NCI-H69 (cell line): ENCODE results near the gene UBE3D.
"Not testable (repeated sequence)": the region's sequence is repeated elsewhere in the genome, so short reads cannot be mapped to it uniquely, and the experiment has no call there.

Source experiments
- DNase-seq: peaks from one replicate; lab custom pipeline; 2025; lab: John Stamatoyannopoulos, UW

UBE3D gene

DNA sequence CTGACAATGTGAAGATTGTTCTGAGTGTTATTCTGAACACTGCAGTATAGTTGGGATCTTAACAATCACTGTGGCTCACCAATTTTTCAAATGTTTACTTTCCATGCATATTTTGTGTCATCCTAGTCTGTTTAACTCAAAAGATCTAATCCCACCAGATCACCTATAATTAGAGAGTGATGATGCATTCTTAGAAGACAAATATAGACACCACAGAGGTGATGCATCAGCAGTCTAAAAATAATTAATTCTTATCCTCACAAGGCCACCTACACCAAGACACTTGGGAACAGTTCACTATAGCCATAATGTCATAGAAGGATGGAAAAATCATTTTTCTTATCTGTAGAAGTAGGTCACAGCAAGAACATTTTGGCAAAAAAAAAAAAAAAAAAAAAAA is 154.8 kb downstream of the UBE3D start:
- no peak for DNase-seq

DNA sequence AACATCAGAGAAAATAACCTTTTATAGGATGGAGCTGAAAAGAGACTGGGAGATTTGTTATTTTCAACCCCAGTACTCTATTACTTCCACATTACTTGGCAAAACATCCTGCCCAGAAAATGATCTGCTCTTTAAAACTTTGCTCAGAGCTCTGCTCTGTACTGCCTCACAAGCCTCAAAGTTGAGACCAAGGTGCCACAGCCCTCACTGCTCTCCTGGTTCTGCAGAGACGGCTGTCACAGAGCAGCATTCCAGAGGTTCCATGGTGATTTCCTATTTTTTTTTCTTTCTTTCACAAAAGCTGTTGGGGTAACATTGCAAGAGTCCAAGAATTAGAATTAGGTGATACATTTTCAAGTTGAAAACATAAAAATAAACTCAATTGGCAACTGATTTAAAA is 155.2 kb downstream of the UBE3D start:
- no peak for DNase-seq

DNA sequence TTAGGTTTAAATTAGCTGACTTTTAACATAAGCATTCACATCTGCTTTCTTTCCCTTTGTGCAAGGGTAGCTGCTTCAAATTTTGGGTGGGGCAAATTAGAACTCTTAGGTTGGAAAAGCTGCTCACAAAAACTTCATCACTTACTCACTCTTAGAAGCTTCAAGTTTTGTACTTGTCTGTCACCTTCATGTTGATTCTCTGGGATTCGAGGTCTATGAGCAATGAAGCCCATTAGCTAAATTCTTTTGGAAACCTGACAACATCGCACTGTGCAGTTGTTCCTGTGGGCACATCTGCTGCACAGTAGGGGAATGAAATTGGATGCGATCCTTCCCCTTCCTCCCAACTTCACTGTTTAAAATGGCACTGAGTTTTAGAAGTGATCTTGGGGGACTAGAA is 156.1 kb downstream of the UBE3D start:
- DNase-seq: no peak

DNA sequence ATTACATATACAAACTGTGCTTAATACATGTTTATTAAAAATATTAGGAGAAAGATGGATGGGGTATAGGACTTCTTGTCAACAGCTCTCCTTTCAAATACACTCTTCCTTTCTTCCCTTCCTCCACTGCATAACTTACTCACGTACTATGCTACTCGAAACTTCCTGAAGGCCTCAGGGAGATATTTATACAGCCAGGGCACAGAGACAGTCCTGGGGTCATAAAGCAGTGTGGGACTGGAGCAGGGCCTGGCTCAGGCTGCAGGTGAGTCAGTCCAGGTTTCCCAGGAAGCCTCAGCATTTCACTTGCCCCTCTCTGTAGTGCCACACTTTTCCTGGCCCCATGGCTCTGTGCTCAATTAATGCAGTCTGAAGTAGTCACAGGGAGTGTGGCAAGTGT is 157.0 kb downstream of the UBE3D start:
- no peak for DNase-seq

GRCh38 chr6:82906951-82907350 is 158.7 kb downstream of the UBE3D start:
- peak; percentile 47 for DNase-seq

DNA sequence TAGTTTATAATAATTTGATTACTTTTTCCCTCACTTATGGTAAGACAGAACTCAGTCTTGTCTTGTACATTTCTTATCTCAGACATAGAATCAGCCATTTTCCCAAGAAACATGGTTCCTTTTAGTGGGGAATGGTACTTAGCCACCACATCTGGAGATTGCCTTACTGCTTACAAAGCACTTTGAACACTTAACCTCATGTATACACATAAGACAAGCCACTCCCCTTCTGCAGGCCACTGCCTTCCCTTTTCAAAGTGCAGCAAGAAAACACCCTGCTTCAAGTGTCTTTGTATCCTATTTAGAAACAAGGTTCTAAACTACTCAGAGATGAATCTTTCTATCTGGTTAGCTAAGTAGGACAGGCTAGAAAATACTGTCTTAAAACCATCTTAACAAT is 159.2 kb downstream of the UBE3D start:
- peak; percentile 33 for DNase-seq

GRCh38 chr6:82904860-82905259 is 160.8 kb downstream of the UBE3D start:
- no peak for DNase-seq

GRCh38 chr6:82904257-82904656 is 161.4 kb downstream of the UBE3D start:
- DNase-seq: no peak

- DNase-seq: peak; percentile 20
These were observed 163.4 kb downstream of the UBE3D start for GRCh38 chr6:82902290-82902689.

DNA sequence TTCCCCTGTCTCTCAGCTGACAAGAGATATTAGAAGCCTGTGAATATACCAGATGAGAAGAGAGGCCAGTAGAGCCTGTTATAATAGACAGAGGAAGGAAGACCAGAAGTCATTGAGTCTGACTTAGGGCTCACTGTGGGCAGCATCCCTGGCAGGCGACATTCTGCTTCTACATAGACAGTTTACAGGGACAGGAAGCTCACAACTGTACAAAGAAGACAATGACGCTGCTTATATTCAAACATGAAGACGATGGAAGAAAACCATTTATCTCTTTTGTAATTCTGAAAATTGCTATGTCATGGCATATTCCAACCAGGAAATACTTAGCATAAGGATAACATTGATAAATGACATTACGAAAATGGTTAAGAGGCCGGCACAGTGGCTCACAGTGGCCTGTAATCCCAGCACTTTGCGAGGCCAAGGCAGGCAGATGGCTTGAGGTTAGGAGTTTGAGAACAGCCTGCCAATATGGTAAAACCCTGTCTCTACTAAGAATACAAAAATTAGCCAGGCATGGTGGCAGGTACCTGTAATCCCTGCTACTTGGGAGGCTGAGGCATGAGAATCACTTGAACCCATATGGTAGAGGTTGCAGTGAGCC is 170.9 kb downstream of the UBE3D start:
- no peak for DNase-seq

DNA sequence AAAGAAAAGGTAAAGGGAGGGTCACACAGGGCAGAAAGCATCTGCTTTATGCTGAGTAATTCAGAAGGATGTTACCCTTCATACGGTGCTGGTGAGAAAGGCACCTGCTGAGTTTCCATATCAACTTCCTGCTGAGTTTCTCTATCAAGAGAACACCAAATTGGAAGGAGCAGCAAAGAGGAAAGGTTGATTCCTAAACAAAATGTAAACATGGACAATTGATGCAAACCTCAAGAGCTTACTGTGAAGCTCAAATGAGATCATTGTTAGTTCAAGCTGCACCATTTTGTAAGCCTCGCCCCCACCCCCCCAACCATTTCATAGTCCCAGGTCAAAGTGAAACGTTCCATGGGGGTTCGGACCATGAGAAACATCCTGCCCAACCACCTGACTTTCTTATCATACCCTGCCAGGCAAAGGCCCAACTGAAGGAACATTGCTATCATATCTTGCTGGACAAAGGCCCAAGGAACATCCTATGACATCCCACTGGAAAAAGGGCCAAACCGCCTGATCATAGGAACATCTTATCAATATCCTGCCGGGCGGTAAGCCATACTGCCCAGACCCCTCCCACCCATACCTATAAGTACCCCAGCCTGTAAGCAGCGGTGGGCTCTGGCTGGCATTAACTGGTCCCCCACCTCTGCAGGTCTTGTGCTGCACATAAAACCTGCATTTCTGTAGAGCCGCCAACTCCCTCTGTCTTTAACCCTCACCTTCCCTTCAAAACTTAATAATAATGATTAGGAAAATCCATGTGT is 171.6 kb downstream of the UBE3D start:
- peak; percentile 53 for DNase-seq

GRCh38 chr6:82891503-82891902 is 174.1 kb downstream of the UBE3D start:
- not testable (repeated sequence) for DNase-seq

DNA sequence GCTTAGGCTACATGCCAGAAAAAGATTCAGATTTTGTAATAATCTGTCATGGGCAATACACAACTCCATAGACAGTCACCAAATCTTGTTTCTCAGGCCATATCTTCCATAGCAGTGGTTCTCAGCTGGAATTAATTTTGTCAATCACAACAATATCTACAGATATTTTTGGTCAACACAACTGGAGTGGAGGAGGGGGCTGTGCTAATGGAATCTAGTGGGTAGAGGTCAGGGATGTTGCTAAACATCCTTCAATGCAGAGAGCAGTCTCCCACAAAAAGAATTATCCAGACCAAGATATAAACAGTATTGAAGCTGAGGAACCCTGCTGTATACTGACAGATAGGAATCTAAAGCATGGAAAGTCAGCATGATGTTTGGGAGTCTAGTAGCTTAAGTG is 174.6 kb downstream of the UBE3D start:
- DNase-seq: no peak

DNA sequence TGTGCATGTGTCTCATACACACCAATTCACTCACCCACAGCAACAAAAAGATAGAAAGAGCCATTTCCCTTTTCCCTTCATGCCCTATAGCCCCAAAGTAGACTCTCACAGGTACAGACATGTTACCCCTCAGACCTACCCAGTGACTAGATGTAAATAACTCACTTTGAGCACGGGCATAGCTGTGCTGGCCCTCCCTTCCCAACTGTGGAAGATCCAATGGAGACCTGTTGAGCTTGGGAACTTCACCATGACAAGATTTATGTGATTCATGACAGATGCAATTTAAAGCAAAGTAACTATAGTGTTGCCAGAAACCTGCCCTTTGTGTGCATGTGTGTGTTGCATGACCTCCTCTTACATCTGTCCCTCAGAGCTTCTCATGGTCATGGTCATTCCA is 175.4 kb downstream of the UBE3D start:
- DNase-seq: no peak

DNA sequence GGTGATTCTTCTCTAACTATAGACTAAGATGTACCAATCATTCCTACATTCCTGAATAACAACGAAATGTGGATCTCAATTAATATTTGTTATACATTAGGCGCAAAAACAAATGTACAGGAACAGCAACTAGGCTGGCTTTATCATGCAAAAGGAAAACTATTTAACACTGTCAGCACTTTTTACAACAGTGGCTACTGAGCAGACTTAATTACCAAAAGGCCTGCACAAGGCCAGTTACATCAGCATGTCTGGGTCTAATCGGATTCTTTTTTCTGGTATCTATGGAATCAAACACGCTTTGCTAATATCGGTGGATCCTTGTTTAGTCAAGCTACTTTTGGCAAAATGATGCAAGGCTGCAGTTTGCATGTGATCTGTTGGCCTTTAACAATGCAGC is 176.5 kb downstream of the UBE3D start:
- DNase-seq: no peak

DNA sequence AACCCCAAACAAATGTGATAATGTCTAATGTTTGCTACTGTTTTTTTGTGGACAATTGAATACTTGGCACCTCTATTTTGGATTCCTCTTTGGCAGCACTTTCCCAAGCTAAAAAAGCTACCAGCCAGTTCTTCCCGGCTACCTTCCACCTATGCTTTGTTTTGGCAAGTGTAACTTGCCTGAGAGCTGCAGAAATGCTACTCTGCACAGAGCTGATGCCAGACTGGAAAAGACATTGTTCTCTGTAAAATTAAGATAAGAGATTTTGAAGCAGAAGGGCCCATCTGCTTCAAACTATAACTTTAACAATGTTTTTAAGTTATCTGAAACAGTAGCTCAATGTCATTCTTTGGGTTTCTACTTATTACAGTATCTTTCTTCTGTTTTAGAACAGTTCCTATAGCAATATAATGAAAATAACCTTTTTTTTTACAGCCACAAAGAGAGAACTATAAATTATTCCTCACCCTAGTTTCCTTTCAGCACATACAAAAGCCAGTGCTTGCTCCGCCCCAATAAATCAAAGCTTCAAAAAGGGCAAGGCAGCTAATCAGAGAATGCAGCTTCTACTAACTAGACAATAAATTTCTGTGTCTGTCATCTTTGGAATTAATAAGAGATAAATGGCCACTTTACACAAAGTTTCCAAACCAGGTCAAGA is 183.1 kb downstream of the UBE3D start:
- DNase-seq: peak; percentile 30

GRCh38 chr6:82881519-82881918 is 184.1 kb downstream of the UBE3D start:
- no peak for DNase-seq

GRCh38 chr6:82878812-82879211 is 186.8 kb downstream of the UBE3D start:
- DNase-seq: no peak

DNA sequence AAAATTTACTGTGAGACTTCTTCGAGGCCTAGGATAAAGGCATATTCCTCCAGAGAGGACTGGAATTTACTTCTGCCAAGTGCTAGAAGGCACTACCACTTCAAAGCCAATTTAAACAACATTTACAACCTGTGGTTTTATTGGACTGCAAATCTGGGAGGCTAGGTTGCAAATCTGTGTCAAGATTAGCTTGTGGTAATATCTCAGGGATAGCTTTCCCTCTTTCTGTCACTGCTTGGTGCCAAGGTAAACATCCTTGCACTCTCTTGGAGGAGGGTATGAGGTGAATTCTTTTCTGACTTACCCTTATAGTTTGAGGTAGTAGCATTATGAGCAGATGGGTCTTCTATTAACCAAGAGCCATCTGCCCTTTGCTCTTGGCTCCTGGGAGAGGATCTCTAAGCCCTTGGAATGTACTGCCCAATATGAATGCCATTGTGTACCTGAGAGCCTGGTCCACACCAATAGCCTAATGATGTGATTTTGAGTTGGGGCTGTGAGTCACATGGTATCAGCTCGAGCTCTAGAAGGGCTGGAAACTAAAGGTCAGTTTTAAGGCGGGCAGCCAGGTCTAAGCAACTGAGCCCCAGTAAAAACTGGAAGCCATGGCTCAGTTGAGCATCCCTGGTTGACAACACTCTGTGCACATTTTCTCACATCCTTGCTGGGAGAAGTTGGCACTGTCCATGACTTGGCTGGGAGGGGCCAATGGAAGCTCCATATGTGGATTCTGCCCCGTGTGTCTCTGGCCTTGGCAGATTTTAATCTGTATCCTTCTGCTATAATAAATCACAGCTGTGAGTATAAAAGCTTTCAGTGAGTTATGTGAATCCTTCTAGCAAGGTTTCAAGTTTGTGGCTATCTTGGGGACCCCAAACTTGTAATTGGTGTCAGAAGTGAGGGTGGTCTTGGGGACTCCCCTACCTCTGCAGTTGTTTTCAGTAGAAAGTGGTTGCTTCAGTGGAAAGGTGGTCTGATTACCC is 188.1 kb downstream of the UBE3D start:
- DNase-seq: no peak

GRCh38 chr6:82875573-82876185 is 190.0 kb downstream of the UBE3D start:
- DNase-seq: no peak

GRCh38 chr6:82874867-82875266 is 190.8 kb downstream of the UBE3D start:
- DNase-seq: no peak

GRCh38 chr6:82872185-82872584 is 193.5 kb downstream of the UBE3D start:
- DNase-seq: no peak
